ENCODE measurements around the gene OR10A6.

The OR10A6 gene

DNA sequence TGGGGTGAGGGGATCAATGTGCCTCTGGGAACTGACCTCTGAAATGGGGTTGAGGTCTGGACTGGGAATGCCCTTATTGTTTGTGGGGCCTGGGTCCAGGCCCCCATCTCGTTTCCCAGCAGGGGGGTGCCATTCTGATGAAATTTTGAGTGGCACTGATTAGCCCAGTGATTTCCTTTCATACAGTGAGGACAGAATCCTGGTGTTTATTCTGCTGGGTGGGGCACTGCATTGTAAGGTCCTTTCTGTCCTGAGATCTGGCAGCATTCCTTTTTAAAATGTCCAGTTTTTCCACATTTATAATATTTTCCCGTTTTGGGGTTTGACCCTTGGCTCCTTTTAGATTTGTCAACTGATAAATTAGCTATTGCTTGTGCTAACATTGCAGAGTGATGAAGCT is 27.1 kb downstream of the OR10A6 start:
- TF ChIP-seq CTCF (IDR thresholded peaks at IDR 0.05): no peak
- H3K9me3 Mint-ChIP-seq: peaks cover 5% of the 10 kb centered on the region
- peak overlapping the region; percentile 12 for H3K27ac Mint-ChIP-seq
- peaks cover 10% of the 10 kb centered on the region for H3K36me3 Mint-ChIP-seq (ENCODE audit: low read depth)
- H3K4me3 Mint-ChIP-seq: no peak overlapping the region
- peaks cover 4% of the 10 kb centered on the region for H3K27me3 Mint-ChIP-seq (ENCODE audit: low read depth, poor library complexity)
- DNase-seq: no peak
- peaks cover 63% of the 10 kb centered on the region for H3K4me1 Mint-ChIP-seq

GRCh38 chr11:7901319-7901854 is 29.7 kb downstream of the OR10A6 start:
- Mint-ChIP-seq H3K36me3 (ENCODE audit: low read depth) (peaks cover 11% of the 10 kb centered on the region), H3K4me3 (no peak overlapping the region), H3K9me3 (peaks cover 5% of the 10 kb centered on the region), H3K27me3 (ENCODE audit: low read depth, poor library complexity) (peaks cover 4% of the 10 kb centered on the region), H3K4me1 (peaks cover 46% of the 10 kb centered on the region), H3K27ac (no peak overlapping the region)
- no peak for TF ChIP-seq CTCF (IDR thresholded peaks at IDR 0.05)
- DNase-seq: no peak

DNA sequence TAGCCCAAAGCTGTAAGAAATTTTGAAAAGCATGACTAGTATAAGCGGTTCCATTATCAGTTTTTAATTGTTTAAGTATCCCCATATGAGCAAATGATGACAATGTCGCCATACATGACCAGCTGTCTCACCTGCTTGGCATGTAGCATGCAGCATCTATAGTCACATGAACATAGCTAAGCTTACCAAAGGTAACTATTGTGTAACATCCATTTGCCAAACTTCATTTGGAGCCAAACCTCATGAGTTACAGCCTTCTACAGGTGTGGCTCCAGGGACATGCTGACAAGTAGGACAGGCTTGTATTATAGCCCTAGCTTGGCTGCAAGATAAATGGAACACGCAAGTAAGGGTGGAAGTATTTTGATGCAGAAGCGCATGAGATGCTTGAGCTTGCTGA is 30.4 kb downstream of the OR10A6 start:
- Mint-ChIP-seq H3K4me3 (no peak overlapping the region), H3K36me3 (ENCODE audit: low read depth) (peaks cover 11% of the 10 kb centered on the region), H3K4me1 (peaks cover 39% of the 10 kb centered on the region), H3K27me3 (ENCODE audit: low read depth, poor library complexity) (no peaks in the 10 kb centered on the region), H3K9me3 (peaks cover 5% of the 10 kb centered on the region), H3K27ac (no peak overlapping the region)
- TF ChIP-seq CTCF (IDR thresholded peaks at IDR 0.05): no peak
- DNase-seq: no peak

- DNase-seq: no peak
- H3K36me3 Mint-ChIP-seq (ENCODE audit: low read depth): peaks cover 19% of the 10 kb centered on the region
- no peak overlapping the region for H3K4me3 Mint-ChIP-seq
- H3K27me3 Mint-ChIP-seq (ENCODE audit: low read depth, poor library complexity): no peaks in the 10 kb centered on the region
- H3K27ac Mint-ChIP-seq: no peak overlapping the region
- no peak for TF ChIP-seq CTCF (IDR thresholded peaks at IDR 0.05)
- peaks cover 5% of the 10 kb centered on the region for H3K9me3 Mint-ChIP-seq
- H3K4me1 Mint-ChIP-seq: peaks cover 27% of the 10 kb centered on the region
These were observed 31.6 kb downstream of the OR10A6 start for GRCh38 chr11:7899418-7899817.

DNA sequence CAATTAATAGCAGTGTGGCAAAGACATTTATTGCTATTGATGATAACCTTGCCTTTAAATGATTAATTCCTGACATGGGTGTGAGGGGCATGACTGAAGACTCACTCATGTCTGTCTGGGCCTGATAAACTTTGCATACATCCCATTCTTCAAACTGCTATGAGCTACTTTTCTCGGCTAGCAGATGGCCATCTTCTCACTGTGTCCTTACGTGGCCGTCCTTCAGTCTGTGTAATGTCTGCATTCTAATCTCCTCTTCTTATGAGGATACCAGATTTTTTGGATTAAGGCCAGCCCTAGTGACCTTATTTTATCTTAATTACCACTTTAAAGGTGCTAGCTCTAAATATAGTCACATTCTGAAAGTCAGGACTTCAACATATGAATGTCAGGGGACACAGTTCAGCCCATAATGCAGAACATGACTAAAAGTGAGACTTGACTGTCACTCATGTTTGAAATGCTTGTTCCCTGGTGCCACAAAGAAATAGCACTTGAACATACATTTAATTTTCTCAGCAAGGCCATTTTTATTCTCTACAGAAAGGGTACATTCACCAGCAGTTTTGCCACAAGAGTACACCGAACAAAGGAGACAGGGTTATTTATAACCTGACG is 32.3 kb downstream of the OR10A6 start:
- H3K27me3 Mint-ChIP-seq (ENCODE audit: low read depth, poor library complexity): no peaks in the 10 kb centered on the region
- no peak overlapping the region for H3K4me3 Mint-ChIP-seq
- peaks cover 5% of the 10 kb centered on the region for H3K9me3 Mint-ChIP-seq
- TF ChIP-seq CTCF (IDR thresholded peaks at IDR 0.05): no peak
- H3K4me1 Mint-ChIP-seq: peaks cover 20% of the 10 kb centered on the region
- H3K27ac Mint-ChIP-seq: no peak overlapping the region
- H3K36me3 Mint-ChIP-seq (ENCODE audit: low read depth): peaks cover 19% of the 10 kb centered on the region
- DNase-seq: no peak
